Glutamatergic neuron (in vitro differentiated cells): ENCODE measurements around the gene ASIC2. TPM values are rescaled to one million over a fixed set of nuclear protein-coding genes. Genes with fewer than 3 reads are reported as not detected.

ENCODE experiments used
- DNase-seq: peaks from one replicate; pipeline ENCODE4 v3.0.0; 2022
- H3K27ac Mint-ChIP-seq: one replicate; pipeline ENCODE4 v1.8.0; 2020; ENCODE audit warnings: mild to moderate bottlenecking, mixed read lengths, inconsistent platforms; ENCODE audit not compliant: unreplicated experiment
- H3K27me3 Mint-ChIP-seq: one replicate; pipeline ENCODE4 v1.8.0; 2020; ENCODE audit warnings: mild to moderate bottlenecking, moderate library complexity, mixed read lengths, inconsistent platforms; ENCODE audit not compliant: unreplicated experiment
- H3K36me3 Mint-ChIP-seq: one replicate; pipeline ENCODE4 v1.8.0; 2020; ENCODE audit warnings: mild to moderate bottlenecking, mixed read lengths, inconsistent platforms; ENCODE audit not compliant: unreplicated experiment
- H3K4me1 Mint-ChIP-seq: one replicate; pipeline ENCODE4 v1.8.0; 2020; ENCODE audit warnings: mild to moderate bottlenecking, low read depth, mixed read lengths, inconsistent platforms; ENCODE audit not compliant: unreplicated experiment
- H3K4me3 Mint-ChIP-seq: one replicate; pipeline ENCODE4 v1.8.0; 2020; ENCODE audit warnings: mild to moderate bottlenecking, mixed read lengths, inconsistent platforms; ENCODE audit not compliant: unreplicated experiment
- H3K9me3 Mint-ChIP-seq: one replicate; pipeline ENCODE4 v1.8.0; 2020; ENCODE audit warnings: mild to moderate bottlenecking, moderate library complexity, mixed read lengths, inconsistent platforms; ENCODE audit not compliant: unreplicated experiment
- total RNA-seq: library from RNA; stranded (reverse); fragmentation: NEBNext Ultra II Directional; extraction: Animal tissue kit (Norgen Biotek cat#: 25700); gene quantifications from one replicate; pipeline ENCODE4 v1.2.1, GENCODE V29; 2021; ENCODE audit not compliant: unreplicated experiment
- TF ChIP-seq, protein P1 (sequence below): fragments of 200-600 bp; sonication (generic); IDR thresholded peaks from one replicate; pipeline ENCODE4 v1.5.0; 2021; ENCODE audit not compliant: partially characterized antibody, unreplicated experiment

ASIC2 gene
- total RNA-seq, 1 donor from 2014 or later = 0.74 TPM

DNA sequence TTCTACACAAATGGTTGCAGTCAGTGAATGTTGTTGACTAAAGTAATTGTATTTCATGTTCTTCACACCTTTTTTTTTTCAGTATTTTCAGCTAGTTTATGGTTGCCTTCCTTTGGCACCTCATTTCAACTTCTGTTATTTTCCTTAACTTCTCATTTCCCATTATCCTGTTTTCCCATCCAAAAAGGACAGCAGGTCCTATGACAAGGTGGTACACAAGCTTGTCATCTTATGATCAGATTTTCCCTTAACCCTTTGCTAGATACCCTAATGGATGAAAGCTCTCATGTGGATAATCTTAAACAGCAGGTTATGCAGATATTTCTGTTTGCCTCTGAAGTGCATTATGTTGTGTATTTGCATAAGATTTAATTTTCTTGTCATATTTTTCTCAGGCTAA lies 7.1 kb upstream of the ASIC2 start:
- DNase-seq = no peak
- TF ChIP-seq, protein P1, sequence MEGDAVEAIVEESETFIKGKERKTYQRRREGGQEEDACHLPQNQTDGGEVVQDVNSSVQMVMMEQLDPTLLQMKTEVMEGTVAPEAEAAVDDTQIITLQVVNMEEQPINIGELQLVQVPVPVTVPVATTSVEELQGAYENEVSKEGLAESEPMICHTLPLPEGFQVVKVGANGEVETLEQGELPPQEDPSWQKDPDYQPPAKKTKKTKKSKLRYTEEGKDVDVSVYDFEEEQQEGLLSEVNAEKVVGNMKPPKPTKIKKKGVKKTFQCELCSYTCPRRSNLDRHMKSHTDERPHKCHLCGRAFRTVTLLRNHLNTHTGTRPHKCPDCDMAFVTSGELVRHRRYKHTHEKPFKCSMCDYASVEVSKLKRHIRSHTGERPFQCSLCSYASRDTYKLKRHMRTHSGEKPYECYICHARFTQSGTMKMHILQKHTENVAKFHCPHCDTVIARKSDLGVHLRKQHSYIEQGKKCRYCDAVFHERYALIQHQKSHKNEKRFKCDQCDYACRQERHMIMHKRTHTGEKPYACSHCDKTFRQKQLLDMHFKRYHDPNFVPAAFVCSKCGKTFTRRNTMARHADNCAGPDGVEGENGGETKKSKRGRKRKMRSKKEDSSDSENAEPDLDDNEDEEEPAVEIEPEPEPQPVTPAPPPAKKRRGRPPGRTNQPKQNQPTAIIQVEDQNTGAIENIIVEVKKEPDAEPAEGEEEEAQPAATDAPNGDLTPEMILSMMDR = no peak

GRCh38 chr17:33299115-33299514 lies 6.0 kb upstream of the ASIC2 start:
- Mint-ChIP-seq H3K4me3 (no peak overlapping the region), H3K36me3 (no peaks in the 10 kb centered on the region), H3K9me3 (peaks cover 4% of the 10 kb centered on the region), H3K4me1 (no peaks in the 10 kb centered on the region), H3K27ac (no peak overlapping the region), H3K27me3 (peaks cover 9% of the 10 kb centered on the region)
- TF ChIP-seq, protein P1 = no peak
- no peak for DNase-seq

More for the DNA sequence above, 7.1 kb upstream of the ASIC2 start:
- H3K4me1 Mint-ChIP-seq = no peaks in the 10 kb centered on the region
- H3K36me3 Mint-ChIP-seq = no peaks in the 10 kb centered on the region
- no peak overlapping the region for H3K27ac Mint-ChIP-seq
- H3K4me3 Mint-ChIP-seq = no peak overlapping the region
- no peaks in the 10 kb centered on the region for H3K9me3 Mint-ChIP-seq
- peaks cover 5% of the 10 kb centered on the region for H3K27me3 Mint-ChIP-seq

DNA sequence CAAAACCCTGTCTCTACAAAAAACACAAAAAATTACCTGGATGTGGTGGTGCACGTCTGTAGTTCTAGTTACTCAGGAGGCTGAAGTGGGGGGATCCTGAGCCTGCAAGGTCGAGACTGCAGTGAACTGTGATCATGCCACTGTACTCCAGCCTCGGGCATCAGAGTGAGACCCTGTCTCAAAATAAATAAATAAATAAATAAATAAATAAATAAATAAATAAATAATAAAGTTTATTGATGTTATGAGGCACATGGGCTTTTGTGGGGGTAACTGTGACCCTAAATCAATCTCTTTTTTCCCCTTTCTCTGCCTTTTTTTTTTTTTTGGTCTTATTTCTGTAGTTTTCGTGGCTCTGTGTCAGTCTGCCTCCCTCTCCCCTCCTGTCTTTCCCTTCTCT lies 4.5 kb upstream of the ASIC2 start:
- Mint-ChIP-seq H3K27ac (no peak overlapping the region), H3K4me1 (peaks cover 4% of the 10 kb centered on the region), H3K27me3 (peaks cover 18% of the 10 kb centered on the region), H3K4me3 (no peak overlapping the region), H3K9me3 (peaks cover 8% of the 10 kb centered on the region), H3K36me3 (peaks cover 5% of the 10 kb centered on the region)
- TF ChIP-seq, protein P1 = no peak
- no peak for DNase-seq

DNA sequence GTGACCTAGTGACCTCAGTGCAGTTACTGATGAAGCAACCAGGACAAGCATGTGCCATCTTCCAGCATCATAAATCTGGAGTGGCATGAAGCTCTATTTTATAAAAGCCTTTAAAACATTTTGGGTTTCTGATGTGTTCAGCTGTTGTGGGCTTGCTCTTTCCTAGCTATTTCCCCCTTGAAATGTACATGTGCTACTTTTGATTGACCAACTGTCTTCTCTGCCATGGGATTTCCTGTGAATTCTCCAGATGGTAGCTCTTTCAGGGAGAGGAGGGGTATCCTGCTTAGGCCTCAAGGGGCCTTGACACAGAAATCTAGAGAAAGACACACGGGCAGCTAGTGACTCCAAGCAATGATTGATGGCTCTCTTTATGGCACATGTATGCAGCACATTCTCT lies 1.9 kb upstream of the ASIC2 start:
- TF ChIP-seq, protein P1 = no peak

DNA sequence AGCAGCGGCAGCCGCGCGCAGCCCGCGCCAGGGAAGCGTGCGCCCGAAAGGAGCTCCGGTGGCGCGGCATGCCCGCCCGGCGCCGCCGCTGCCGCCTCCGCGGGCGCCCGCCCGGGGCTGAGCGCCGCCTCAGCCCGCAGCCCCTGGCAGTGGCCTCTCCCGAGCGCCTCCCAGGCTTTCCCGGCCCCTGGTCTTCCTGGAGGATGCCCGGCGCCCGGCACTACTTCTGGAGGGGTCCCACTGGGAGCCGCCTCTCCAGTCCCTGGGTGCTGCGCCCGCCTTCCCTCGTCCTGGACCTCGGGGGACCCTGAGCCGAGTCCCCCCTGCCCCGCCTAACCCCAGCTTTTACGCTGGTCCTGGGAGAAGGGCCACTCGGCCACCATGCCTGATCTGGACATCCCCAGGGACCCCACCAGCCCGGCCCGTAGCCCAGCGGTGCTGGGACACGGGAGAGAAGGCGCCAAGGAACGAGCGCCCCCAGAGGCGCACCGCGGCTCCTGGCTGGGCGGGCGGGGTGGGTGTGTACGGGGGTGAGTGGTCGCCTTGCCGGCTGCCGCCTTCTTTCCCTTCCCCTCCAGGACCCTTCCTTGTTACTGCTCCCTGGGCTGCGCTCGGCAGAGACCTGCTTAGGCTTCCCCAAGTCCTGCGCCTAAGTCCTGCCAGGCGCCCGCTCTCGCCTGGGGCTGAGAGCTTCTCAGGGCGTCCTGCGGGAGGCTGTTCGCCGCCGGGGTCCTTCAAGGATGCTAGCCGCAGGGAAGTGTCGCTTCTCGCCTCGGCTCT lies 704 bp downstream of the ASIC2 start:
- Mint-ChIP-seq H3K27ac (no peak overlapping the region), H3K9me3 (peaks cover 10% of the 10 kb centered on the region), H3K27me3 (peaks cover 26% of the 10 kb centered on the region), H3K4me3 (peak overlapping the region; percentile 77), H3K36me3 (peaks cover 5% of the 10 kb centered on the region), H3K4me1 (peaks cover 4% of the 10 kb centered on the region)
- DNase-seq = peak; percentile 59
- TF ChIP-seq, protein P1 = peak; percentile 52

More for the DNA sequence above, 1.9 kb upstream of the ASIC2 start:
- DNase-seq = no peak
- Mint-ChIP-seq H3K4me1 (peaks cover 4% of the 10 kb centered on the region), H3K27me3 (peaks cover 26% of the 10 kb centered on the region), H3K27ac (no peak overlapping the region), H3K36me3 (peaks cover 5% of the 10 kb centered on the region), H3K4me3 (peak overlapping the region; percentile 25), H3K9me3 (peaks cover 10% of the 10 kb centered on the region)
